GM12873 (cell line): Measurements from ENCODE around the gene PODN.

Source experiments
- TF ChIP-seq, protein P1 (sequence below): IDR thresholded peaks from 2 replicates; pipeline ENCODE4 v1.5.1; 2012; ENCODE audit warnings: low read depth, mild to moderate bottlenecking, moderate library complexity, low read length, control low read depth; ENCODE audit not compliant: insufficient read depth; ENCODE audit errors: missing control alignments

The PODN gene

DNA sequence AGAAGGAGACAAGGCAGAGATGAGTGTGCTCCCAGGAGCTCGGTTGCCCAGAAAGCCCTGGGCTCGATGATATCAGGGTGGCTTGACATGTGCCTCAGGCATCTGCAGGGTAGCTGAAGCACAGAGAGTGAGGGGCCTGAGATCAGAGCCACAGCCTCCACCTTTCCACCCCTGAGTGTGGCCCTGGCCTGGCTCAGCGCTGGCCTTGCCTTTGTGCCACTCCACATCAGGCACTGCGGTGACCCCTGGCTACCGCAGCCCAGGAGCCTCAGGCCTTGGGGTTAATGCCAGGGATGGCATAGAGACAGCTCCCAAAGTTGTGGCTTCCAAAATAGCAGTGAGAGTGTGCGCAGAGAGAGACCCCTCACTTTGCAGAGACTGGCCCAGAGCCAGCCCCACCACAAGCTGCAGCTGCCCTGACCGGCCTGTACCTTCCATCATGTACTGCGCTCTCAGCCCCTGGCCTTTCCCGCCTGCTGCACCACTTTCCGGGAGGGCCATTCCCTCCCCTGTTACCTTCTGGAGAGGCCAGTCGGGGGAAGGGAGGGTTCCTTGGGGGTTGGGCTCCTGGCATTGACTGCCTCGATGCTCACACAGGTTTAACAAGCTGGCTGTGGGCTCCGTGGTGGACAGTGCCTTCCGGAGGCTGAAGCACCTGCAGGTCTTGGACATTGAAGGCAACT is 19.5 kb downstream of the PODN start:
- TF ChIP-seq, protein P1, sequence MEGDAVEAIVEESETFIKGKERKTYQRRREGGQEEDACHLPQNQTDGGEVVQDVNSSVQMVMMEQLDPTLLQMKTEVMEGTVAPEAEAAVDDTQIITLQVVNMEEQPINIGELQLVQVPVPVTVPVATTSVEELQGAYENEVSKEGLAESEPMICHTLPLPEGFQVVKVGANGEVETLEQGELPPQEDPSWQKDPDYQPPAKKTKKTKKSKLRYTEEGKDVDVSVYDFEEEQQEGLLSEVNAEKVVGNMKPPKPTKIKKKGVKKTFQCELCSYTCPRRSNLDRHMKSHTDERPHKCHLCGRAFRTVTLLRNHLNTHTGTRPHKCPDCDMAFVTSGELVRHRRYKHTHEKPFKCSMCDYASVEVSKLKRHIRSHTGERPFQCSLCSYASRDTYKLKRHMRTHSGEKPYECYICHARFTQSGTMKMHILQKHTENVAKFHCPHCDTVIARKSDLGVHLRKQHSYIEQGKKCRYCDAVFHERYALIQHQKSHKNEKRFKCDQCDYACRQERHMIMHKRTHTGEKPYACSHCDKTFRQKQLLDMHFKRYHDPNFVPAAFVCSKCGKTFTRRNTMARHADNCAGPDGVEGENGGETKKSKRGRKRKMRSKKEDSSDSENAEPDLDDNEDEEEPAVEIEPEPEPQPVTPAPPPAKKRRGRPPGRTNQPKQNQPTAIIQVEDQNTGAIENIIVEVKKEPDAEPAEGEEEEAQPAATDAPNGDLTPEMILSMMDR = no peak

DNA sequence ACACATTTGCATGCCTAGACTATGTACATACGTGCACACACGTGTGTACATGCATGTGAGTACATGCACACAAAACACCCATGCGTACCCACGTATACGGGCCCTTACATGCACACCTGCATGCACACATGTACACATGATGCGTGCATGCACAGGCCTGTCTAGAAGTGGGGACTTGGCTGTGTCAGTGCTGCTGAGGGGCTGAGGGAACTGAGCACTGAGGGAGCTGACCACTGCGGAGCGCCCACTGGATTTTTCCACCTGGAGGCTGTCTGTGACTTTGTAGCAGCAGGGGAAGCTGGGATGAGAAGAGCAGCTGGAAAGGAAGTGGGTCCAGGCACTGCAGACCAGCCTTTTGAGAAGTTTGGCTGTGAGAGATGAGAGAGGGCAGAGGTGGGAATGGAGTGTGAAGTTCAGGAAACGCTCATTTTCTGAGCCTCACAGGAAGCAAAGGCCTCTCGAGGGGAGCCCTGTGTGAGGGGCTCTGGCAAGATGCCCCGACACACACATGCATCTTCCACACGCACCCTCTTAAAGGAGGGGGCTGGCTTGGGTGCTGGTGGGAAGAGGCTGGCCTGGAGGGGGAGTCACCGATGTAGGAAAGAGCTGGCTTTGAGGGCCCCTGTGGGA is 20.9 kb downstream of the PODN start:
- TF ChIP-seq, protein P1 = no peak

DNA sequence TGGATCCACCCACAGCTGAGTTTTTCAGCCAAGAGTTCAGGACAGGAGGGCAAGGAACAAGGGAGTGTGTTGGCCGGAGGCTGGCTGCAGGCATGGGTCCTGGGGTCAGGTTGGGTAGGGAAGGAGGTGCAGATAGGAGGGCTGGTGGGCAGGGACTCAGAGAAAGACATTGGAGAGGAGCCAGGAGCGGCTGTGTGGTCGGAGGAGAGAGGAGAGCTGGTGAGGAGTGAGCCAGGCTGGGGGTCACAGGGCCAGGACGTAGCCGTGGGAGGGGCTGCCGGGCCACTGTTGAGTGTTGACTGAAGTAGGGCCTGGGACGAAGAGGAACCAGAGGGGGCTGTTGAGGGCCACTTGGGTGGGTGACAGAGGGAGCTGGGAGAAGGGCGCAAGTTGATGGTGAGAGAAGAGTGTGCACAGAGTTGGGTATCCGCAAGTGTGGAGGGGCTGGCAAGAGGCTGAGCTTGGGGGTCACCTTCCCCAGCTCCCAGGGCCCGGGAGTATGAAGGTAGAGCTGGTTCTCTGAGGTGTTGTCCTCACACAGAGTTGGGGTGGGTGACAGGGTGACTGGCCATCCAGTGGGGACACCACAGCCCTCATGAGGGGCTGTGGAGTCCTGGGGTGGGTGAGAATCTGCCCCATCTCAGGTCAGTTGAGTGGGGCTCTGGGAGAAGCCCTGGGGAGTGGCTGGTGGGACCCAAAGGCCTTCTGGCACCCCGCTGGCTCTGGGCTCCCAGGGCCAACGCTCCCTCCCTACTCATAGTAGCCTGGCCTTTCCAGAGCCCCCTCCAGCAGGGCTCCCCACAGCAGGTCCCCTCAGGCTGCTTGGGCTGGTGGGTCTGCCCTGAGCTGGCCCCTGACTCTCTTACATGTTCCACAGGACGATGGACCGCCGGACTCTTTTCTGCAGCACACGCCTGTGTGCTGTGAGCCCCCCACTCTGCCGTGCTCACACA is 21.9 kb downstream of the PODN start:
- TF ChIP-seq, protein P1 = no peak

DNA sequence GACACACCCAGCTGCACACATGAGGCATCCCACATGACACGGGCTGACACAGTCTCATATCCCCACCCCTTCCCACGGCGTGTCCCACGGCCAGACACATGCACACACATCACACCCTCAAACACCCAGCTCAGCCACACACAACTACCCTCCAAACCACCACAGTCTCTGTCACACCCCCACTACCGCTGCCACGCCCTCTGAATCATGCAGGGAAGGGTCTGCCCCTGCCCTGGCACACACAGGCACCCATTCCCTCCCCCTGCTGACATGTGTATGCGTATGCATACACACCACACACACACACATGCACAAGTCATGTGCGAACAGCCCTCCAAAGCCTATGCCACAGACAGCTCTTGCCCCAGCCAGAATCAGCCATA is 22.6 kb downstream of the PODN start:
- TF ChIP-seq, protein P1 = no peak

DNA sequence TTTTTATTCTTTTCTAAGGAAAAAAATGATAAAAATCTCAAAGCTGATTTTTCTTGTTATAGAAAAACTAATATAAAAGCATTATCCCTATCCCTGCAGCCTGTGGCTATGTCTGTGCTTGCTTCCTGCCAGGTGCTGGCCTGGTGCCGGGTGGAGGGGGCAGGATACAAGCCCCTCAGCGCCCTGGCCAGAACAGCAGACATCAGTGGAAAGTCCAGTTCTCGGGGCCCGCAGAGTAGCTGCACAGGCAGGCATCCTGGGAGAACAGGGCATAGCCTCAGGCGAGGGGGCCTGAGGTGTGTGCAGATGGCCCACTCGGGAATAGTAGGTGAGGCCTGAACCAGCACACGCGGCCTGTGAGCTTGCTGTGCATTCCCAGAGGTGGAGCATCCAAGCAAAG is 23.4 kb downstream of the PODN start:
- TF ChIP-seq, protein P1 = no peak

DNA sequence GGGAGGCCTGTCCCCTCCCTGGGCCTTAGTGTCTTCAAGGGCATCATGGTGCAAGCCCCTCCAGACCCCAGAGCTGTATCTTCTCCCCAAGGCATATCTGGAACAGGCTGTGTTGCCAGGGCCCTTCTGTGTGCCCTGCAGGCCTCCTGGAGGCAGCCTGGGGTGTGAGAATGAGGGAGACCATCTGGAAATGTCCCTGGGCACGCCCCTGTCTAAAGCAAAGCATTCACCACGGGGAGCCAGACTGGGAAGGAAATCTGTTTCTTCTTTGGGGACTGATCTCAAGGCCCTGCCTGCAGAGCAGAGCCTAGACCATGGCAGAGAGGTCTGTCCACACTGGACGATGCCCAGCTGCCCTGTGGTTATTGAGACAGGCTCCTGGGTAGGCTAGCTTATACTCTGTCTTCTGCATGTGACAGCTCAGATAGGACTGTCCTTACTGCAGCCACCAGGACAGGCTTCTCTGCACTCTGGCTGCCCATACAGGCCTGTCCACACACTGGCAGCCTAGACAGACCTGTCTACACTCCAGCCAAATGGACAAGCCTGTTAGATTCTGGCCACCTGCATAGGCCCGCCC is 24.6 kb downstream of the PODN start:
- TF ChIP-seq, protein P1 = no peak
